Neural cell (in vitro differentiated cells): ENCODE measurements around the gene MGAT4C. TPM values are rescaled to one million over a fixed set of nuclear protein-coding genes. Genes with fewer than 3 reads are reported as not detected.
A peak's percentile ranks its signal among the peaks of the same experiment; 100 is the strongest.

Experiments
- H2AFZ ChIP-seq: fragments of 200-600, 300-800 bp; sonication (generic), shearing (Covaris generic); 2 replicates; pipeline ENCODE4 v1.6.0; 2014; ENCODE audit warnings: low read depth, mild to moderate bottlenecking, antibody characterized with exemption, low read length, moderate library complexity
- H3F3A ChIP-seq: fragments of 200-600 bp; shearing (Covaris generic); 2 replicates; pipeline ENCODE4 v1.6.1; 2016; ENCODE audit warnings: mild to moderate bottlenecking, moderate library complexity, mixed read lengths, antibody characterized with exemption, low read length; ENCODE audit not compliant: insufficient read depth, poor library complexity, severe bottlenecking
- H3K27ac ChIP-seq: fragments of 200-600, 300-800 bp; sonication (generic), shearing (Covaris generic); 2 replicates; pipeline ENCODE4 v1.5.1; 2014; ENCODE audit warnings: mild to moderate bottlenecking, low read length, moderate library complexity
- H3K27me3 ChIP-seq: fragments of 300-800, 200-600 bp; sonication (generic), shearing (Covaris generic); 2 replicates; pipeline ENCODE4 v1.6.0; 2014; ENCODE audit warnings: mild to moderate bottlenecking, low read depth, low read length, moderate library complexity; ENCODE audit not compliant: insufficient read depth
- H3K36me3 ChIP-seq: fragments of 300-800, 200-600 bp; sonication (generic), shearing (Covaris generic); 2 replicates; pipeline ENCODE4 v1.5.1; 2014; ENCODE audit warnings: mild to moderate bottlenecking, antibody characterized with exemption, low read length, moderate library complexity; ENCODE audit not compliant: insufficient read depth
- H3K4me2 ChIP-seq: fragments of 300-800, 200-600 bp; sonication (generic), shearing (Covaris generic); 2 replicates; pipeline ENCODE4 v1.6.0; 2014; ENCODE audit warnings: mild to moderate bottlenecking, low read length
- H3K4me3 ChIP-seq: fragments of 300-800, 200-600 bp; sonication (generic), shearing (Covaris generic); 2 replicates; pipeline ENCODE4 v1.5.1; 2014; ENCODE audit warnings: mild to moderate bottlenecking, low read length, moderate library complexity
- H3K79me2 ChIP-seq: fragments of 200-600 bp; shearing (Covaris generic); replicated peaks from 2 replicates; pipeline ENCODE4 v1.6.0; 2014; ENCODE audit warnings: mild to moderate bottlenecking, low read length, moderate library complexity; ENCODE audit not compliant: insufficient read depth
- H3K9ac ChIP-seq: fragments of 300-800, 200-600 bp; sonication (generic), shearing (Covaris generic); 2 replicates; pipeline ENCODE4 v1.6.1; 2016; ENCODE audit warnings: mild to moderate bottlenecking, low read length, mixed read lengths
- H3K9me2 ChIP-seq: fragments of 200-600 bp; shearing (Covaris generic); 2 replicates; pipeline ENCODE4 v1.6.1; 2016; ENCODE audit warnings: mild to moderate bottlenecking, low read length, mixed read lengths; ENCODE audit not compliant: insufficient read depth
- H3K9me3 ChIP-seq: fragments of 200-600, 300-800 bp; sonication (generic), shearing (Covaris generic); 2 replicates; pipeline ENCODE4 v1.6.1; 2016; ENCODE audit warnings: mild to moderate bottlenecking, mixed run types, low read length, moderate library complexity, mixed read lengths
- H4K20me1 ChIP-seq: fragments of 200-600 bp; shearing (Covaris generic); 2 replicates; pipeline ENCODE4 v1.6.1; 2016; ENCODE audit warnings: mild to moderate bottlenecking, mixed run types; ENCODE audit not compliant: insufficient read depth
- EP300 ChIP-seq: fragments of 450-650 bp; conservative IDR thresholded peaks from 2 replicates; pipeline ENCODE4 v1.6.1; 2014; ENCODE audit warnings: antibody characterized with exemption, mild to moderate bottlenecking, moderate library complexity; ENCODE audit not compliant: poor library complexity, severe bottlenecking
- EZH2 ChIP-seq: fragments of 200-600, 300-800 bp; shearing (Covaris generic), sonication (generic); IDR thresholded peaks from 2 replicates; pipeline ENCODE4 v1.6.1; 2014; ENCODE audit warnings: antibody characterized with exemption, low read length, borderline replicate concordance, mild to moderate bottlenecking; ENCODE audit not compliant: insufficient read depth, poor library complexity, severe bottlenecking
- MXI1 ChIP-seq: fragments of 450-650 bp; conservative IDR thresholded peaks from 2 replicates; pipeline ENCODE4 v1.6.1; 2014; ENCODE audit warnings: antibody characterized with exemption, mild to moderate bottlenecking; ENCODE audit not compliant: poor library complexity, severe bottlenecking
- POLR2AphosphoS5 ChIP-seq: IDR thresholded peaks from 2 replicates; pipeline ENCODE4 v1.6.1; 2012
- RAD21 ChIP-seq: fragments of 450-650 bp; conservative IDR thresholded peaks from 2 replicates; pipeline ENCODE4 v1.6.1; 2014; ENCODE audit warnings: antibody characterized with exemption, mild to moderate bottlenecking, moderate library complexity
- SMC3 ChIP-seq: fragments of 450-650 bp; conservative IDR thresholded peaks from 2 replicates; pipeline ENCODE4 v1.6.1; 2014; ENCODE audit warnings: antibody characterized with exemption, mild to moderate bottlenecking, moderate library complexity; ENCODE audit not compliant: poor library complexity
- TAF1 ChIP-seq: IDR thresholded peaks from 2 replicates; pipeline ENCODE4 v1.6.1; 2012; ENCODE audit warnings: low read depth
- polyA plus RNA-seq: library from polyadenylated mRNA; depleted of rRNA; stranded (reverse); fragments of >200 nt; gene quantifications from 2 replicates; pipeline ENCODE4 v1.2.3, GENCODE V29; 2014
- TF ChIP-seq, protein P1 (sequence below): fragments of 450-650 bp; IDR thresholded peaks from 2 replicates; pipeline ENCODE4 v1.5.1; 2014; ENCODE audit warnings: antibody characterized with exemption, mild to moderate bottlenecking, moderate library complexity; ENCODE audit not compliant: poor library complexity, severe bottlenecking
- TF ChIP-seq, protein P2 (sequence below): IDR thresholded peaks from 2 replicates; pipeline ENCODE4 v1.6.1; 2012; ENCODE audit warnings: borderline replicate concordance

The MGAT4C gene
- polyA plus RNA-seq, 1 donor from 2014 or later: 20.7 TPM

DNA sequence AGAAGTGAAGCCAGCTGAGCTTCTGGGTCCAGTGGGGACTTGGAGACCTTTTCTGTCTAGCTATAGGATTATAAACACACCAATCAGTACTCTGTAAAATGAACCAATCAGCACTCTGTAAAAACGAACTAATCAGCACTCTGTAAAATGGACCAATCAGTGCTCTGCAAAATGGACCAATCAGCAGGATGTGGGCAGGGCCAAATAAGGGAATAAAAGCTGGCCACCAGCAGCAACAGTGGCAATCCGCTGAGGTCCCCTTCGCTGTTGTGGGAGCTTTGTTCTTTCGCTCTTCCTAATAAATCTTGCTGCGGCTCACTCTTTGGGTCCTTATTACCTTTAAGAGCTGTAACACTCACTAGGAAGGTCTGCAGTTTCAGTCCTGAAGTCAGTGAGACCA, 309.8 kb downstream of the MGAT4C start:
- H3F3A ChIP-seq: no peaks in the 10 kb centered on the region
- H2AFZ ChIP-seq: no peak overlapping the region
- H3K4me3 ChIP-seq: no peak overlapping the region
- no peaks in the 10 kb centered on the region for H3K9me2 ChIP-seq
- H3K79me2 ChIP-seq: no peaks in the 10 kb centered on the region
- no peak for TF ChIP-seq EZH2
- H3K36me3 ChIP-seq: no peaks in the 10 kb centered on the region
- no peaks in the 10 kb centered on the region for H3K27me3 ChIP-seq
- H3K9me3 ChIP-seq: no peaks in the 10 kb centered on the region
- no peaks in the 10 kb centered on the region for H4K20me1 ChIP-seq
- H3K9ac ChIP-seq: no peak overlapping the region
- no peak overlapping the region for H3K4me2 ChIP-seq
- H3K27ac ChIP-seq: no peak overlapping the region

DNA sequence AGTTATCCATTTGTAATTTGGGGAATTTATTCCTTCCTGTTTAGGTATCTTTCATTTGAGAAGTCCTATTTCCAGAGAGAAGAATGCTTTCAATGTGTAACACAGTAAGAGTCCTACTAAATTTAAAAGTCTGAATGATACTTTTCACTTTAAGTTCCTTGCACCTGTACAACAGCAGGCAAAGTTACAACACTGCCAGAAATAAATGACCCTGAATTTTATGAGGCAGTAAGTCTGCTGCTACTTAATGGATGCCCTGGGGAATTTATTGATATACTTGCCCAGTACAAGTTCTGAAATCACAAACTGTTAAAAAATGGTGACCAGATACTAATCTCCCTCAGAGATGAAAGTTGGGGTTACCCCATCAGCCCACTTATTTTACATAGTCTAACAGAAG, 329.0 kb downstream of the MGAT4C start:
- Histone ChIP-seq H3F3A (no peaks in the 10 kb centered on the region), H3K9ac (no peak overlapping the region), H3K4me2 (no peak overlapping the region), H3K9me2 (no peaks in the 10 kb centered on the region), H3K27ac (no peak overlapping the region), H3K36me3 (no peaks in the 10 kb centered on the region), H3K4me3 (no peak overlapping the region), H3K79me2 (no peaks in the 10 kb centered on the region), H2AFZ (no peak overlapping the region), H3K9me3 (no peaks in the 10 kb centered on the region), H4K20me1 (no peaks in the 10 kb centered on the region), H3K27me3 (no peaks in the 10 kb centered on the region)
- no peak for TF ChIP-seq MXI1
- no peak for TF ChIP-seq RAD21
- TF ChIP-seq, protein P1, sequence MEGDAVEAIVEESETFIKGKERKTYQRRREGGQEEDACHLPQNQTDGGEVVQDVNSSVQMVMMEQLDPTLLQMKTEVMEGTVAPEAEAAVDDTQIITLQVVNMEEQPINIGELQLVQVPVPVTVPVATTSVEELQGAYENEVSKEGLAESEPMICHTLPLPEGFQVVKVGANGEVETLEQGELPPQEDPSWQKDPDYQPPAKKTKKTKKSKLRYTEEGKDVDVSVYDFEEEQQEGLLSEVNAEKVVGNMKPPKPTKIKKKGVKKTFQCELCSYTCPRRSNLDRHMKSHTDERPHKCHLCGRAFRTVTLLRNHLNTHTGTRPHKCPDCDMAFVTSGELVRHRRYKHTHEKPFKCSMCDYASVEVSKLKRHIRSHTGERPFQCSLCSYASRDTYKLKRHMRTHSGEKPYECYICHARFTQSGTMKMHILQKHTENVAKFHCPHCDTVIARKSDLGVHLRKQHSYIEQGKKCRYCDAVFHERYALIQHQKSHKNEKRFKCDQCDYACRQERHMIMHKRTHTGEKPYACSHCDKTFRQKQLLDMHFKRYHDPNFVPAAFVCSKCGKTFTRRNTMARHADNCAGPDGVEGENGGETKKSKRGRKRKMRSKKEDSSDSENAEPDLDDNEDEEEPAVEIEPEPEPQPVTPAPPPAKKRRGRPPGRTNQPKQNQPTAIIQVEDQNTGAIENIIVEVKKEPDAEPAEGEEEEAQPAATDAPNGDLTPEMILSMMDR: no peak
- TF ChIP-seq, protein P2, sequence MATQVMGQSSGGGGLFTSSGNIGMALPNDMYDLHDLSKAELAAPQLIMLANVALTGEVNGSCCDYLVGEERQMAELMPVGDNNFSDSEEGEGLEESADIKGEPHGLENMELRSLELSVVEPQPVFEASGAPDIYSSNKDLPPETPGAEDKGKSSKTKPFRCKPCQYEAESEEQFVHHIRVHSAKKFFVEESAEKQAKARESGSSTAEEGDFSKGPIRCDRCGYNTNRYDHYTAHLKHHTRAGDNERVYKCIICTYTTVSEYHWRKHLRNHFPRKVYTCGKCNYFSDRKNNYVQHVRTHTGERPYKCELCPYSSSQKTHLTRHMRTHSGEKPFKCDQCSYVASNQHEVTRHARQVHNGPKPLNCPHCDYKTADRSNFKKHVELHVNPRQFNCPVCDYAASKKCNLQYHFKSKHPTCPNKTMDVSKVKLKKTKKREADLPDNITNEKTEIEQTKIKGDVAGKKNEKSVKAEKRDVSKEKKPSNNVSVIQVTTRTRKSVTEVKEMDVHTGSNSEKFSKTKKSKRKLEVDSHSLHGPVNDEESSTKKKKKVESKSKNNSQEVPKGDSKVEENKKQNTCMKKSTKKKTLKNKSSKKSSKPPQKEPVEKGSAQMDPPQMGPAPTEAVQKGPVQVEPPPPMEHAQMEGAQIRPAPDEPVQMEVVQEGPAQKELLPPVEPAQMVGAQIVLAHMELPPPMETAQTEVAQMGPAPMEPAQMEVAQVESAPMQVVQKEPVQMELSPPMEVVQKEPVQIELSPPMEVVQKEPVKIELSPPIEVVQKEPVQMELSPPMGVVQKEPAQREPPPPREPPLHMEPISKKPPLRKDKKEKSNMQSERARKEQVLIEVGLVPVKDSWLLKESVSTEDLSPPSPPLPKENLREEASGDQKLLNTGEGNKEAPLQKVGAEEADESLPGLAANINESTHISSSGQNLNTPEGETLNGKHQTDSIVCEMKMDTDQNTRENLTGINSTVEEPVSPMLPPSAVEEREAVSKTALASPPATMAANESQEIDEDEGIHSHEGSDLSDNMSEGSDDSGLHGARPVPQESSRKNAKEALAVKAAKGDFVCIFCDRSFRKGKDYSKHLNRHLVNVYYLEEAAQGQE: no peak
- TF ChIP-seq POLR2AphosphoS5: no peak
- no peak for TF ChIP-seq EP300
- no peak for TF ChIP-seq TAF1
- no peak for TF ChIP-seq EZH2
- no peak for TF ChIP-seq SMC3

DNA sequence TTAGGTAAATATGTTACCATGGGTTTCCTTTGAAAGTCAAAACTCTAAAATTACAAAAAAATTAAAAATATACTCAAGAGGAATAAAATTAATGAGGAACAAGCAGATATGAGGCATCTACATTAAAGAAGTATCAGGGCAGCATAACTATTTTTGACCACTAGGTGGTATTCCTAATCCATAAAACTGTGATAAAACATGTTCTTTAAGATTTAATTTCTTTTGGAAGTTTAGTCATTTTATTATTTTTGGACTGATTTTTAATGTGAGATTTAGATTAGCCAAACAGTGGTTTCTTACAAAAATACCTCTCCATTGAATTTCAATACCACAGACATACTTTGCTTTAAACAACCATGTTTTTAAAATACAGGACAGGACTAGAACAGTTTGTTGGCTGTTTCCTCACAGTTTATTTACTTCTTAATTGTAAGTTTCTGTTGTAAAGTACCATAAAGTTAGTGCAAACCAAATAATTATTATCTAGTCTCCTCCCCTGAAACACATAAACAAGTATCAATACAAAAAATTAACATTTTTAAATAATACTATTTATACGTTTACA, 332.3 kb downstream of the MGAT4C start:
- H3K4me3 ChIP-seq: no peak overlapping the region
- no peaks in the 10 kb centered on the region for H3F3A ChIP-seq
- H3K79me2 ChIP-seq: no peaks in the 10 kb centered on the region
- TF ChIP-seq EP300: no peak
- TF ChIP-seq TAF1: no peak
- TF ChIP-seq RAD21: peak; percentile 83
- TF ChIP-seq MXI1: no peak
- no peak for TF ChIP-seq EZH2
- TF ChIP-seq, protein P2: no peak
- peak; percentile 89 for TF ChIP-seq SMC3
- TF ChIP-seq, protein P1: peak; percentile 78
- H3K27ac ChIP-seq: no peak overlapping the region
- no peaks in the 10 kb centered on the region for H3K27me3 ChIP-seq
- no peak overlapping the region for H2AFZ ChIP-seq
- H3K36me3 ChIP-seq: no peaks in the 10 kb centered on the region
- H3K9me2 ChIP-seq: no peaks in the 10 kb centered on the region
- no peaks in the 10 kb centered on the region for H3K9me3 ChIP-seq
- H4K20me1 ChIP-seq: no peaks in the 10 kb centered on the region
- H3K9ac ChIP-seq: no peak overlapping the region
- H3K4me2 ChIP-seq: no peak overlapping the region
